ENCODE measurements around the gene MEX3A. TPM values are rescaled to one million over a fixed set of nuclear protein-coding genes. Genes with fewer than 3 reads are reported as not detected.
A peak's percentile ranks its signal among the peaks of the same experiment; 100 is the strongest.

Gene MEX3A
- total RNA-seq, 3 donors from 2014 or later: 0.32 to 2.5 (median 0.66) TPM

DNA sequence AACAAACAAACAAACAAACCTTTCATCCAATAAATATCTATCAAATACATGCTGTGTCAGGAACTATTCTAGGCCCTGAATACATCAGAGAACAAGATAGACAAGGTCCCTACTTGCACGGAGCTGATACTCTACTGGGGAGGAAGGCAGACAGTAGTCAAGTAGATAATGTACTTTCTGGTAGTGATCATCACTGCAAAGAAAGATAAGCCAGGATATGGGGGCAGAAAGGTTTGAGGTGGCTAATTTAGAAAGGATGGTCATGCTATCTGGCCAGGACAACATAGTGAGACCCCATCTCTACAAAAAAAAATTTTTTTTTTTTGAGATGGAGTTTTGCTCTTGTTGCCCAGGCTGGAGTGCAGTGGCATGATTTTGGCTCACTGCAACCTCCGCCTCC lies 9.3 kb upstream of the MEX3A start:
- Histone ChIP-seq H3K4me3 (no peak overlapping the region), H3K4me1 (ENCODE audit: low read depth) (peaks cover 10% of the 10 kb centered on the region), H3K9me3 (no peaks in the 10 kb centered on the region), H3K36me3 (ENCODE audit: low read depth) (no peaks in the 10 kb centered on the region)
- ATAC-seq (no peak), DNase-seq (no peak)
- intact Hi-C loops (cut with DNase I, micrococcal nuclease): loop anchor here in 1 of 2 donors (5.0 kb wide), 2 partner anchors 46 to 136 kb away; no protein-coding TSS in a partner anchor
- TF ChIP-seq, protein P1, sequence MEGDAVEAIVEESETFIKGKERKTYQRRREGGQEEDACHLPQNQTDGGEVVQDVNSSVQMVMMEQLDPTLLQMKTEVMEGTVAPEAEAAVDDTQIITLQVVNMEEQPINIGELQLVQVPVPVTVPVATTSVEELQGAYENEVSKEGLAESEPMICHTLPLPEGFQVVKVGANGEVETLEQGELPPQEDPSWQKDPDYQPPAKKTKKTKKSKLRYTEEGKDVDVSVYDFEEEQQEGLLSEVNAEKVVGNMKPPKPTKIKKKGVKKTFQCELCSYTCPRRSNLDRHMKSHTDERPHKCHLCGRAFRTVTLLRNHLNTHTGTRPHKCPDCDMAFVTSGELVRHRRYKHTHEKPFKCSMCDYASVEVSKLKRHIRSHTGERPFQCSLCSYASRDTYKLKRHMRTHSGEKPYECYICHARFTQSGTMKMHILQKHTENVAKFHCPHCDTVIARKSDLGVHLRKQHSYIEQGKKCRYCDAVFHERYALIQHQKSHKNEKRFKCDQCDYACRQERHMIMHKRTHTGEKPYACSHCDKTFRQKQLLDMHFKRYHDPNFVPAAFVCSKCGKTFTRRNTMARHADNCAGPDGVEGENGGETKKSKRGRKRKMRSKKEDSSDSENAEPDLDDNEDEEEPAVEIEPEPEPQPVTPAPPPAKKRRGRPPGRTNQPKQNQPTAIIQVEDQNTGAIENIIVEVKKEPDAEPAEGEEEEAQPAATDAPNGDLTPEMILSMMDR (IDR thresholded peaks at IDR 0.05): no peak

- intact Hi-C loops (cut with DNase I, micrococcal nuclease): loop anchor here in 1 of 2 donors (5.0 kb wide), 2 partner anchors 46 to 136 kb away; no protein-coding TSS in a partner anchor
- DNase-seq: peak; percentile 87 to 92 (median 92)
- Histone ChIP-seq H3K36me3 (ENCODE audit: low read depth) (no peaks in the 10 kb centered on the region), H3K4me3 (no peak overlapping the region), H3K9me3 (no peaks in the 10 kb centered on the region), H3K4me1 (ENCODE audit: low read depth) (peaks cover 3% of the 10 kb centered on the region)
- TF ChIP-seq, protein P1 (IDR thresholded peaks at IDR 0.05): peak; percentile 45
- peak; percentile 92 for ATAC-seq
These were observed 8.5 kb upstream of the MEX3A start for GRCh38 chr1:156090840-156091188.

GRCh38 chr1:156090138-156090839 lies 8.0 kb upstream of the MEX3A start:
- TF ChIP-seq, protein P1 (IDR thresholded peaks at IDR 0.05): no peak
- Histone ChIP-seq H3K4me1 (ENCODE audit: low read depth) (no peaks in the 10 kb centered on the region), H3K9me3 (no peaks in the 10 kb centered on the region), H3K4me3 (no peak overlapping the region), H3K36me3 (ENCODE audit: low read depth) (no peaks in the 10 kb centered on the region)
- ATAC-seq (peak; percentile 2), DNase-seq (peak in 1 of 3 donors; percentile 15)
- intact Hi-C loops (cut with DNase I, micrococcal nuclease): loop anchor here in 1 of 2 donors (5.0 kb wide), 2 partner anchors 47 to 137 kb away; no protein-coding TSS in a partner anchor

DNA sequence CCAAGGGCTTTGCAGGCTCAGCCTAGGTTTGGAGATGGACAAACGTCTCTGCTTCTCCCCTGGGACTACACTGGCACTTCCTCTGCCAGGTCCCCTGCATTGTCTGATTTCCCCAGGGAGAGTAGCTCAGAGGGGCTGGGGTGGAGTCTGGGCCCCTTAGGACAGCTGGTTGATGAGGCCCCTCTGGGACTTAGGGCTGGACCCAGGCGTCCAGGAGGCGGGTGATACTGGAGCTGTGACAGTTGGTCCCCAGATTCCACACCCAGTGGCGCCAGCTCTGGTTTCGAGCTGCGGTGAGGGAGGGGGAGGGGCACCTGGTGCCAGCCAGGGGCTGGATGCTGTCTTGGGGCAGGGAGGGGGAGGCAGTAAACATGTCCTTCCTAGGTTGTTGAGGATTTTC lies 7.4 kb upstream of the MEX3A start:
- TF ChIP-seq, protein P1 (IDR thresholded peaks at IDR 0.05): no peak
- H3K9me3 ChIP-seq: no peaks in the 10 kb centered on the region
- ATAC-seq (no peak), DNase-seq (no peak)
- no peak overlapping the region for H3K4me3 ChIP-seq
- H3K4me1 ChIP-seq (ENCODE audit: low read depth): no peaks in the 10 kb centered on the region
- intact Hi-C loops (cut with DNase I, micrococcal nuclease): loop anchor here in 1 of 2 donors (5.0 kb wide), 2 partner anchors 48 to 138 kb away; no protein-coding TSS in a partner anchor
- H3K36me3 ChIP-seq (ENCODE audit: low read depth): no peaks in the 10 kb centered on the region

GRCh38 chr1:156086256-156086662 lies 4.0 kb upstream of the MEX3A start:
- Histone ChIP-seq H3K36me3 (ENCODE audit: low read depth) (no peaks in the 10 kb centered on the region), H3K4me1 (ENCODE audit: low read depth) (peaks cover 2% of the 10 kb centered on the region), H3K9me3 (no peaks in the 10 kb centered on the region), H3K4me3 (no peak overlapping the region)
- ATAC-seq: no peak
- no peak for DNase-seq
- TF ChIP-seq, protein P1 (IDR thresholded peaks at IDR 0.05): no peak
- intact Hi-C loops (cut with DNase I, micrococcal nuclease): no loop called here

Measured in mucosa of descending colon (tissue), 3 donors.